H1 (cell line): ENCODE measurements around the gene ACAP3. TPM values are rescaled to one million over a fixed set of nuclear protein-coding genes. Genes with fewer than 3 reads are reported as not detected.

Experiments used
- CTCF ChIA-PET: fragments of 300-600 bp; sonication (Branson Sonifier 250); formaldehyde crosslinking; loops from one replicate; lab custom pipeline; 2021; ENCODE audit not compliant: partially characterized antibody; lab: Charles Lee
- POLR2A ChIA-PET: fragments of 300-600 bp; sonication (Branson Sonifier 250); formaldehyde crosslinking; loops from one replicate; lab custom pipeline; 2021; ENCODE audit warnings: inconsistent platforms; ENCODE audit not compliant: partially characterized antibody; lab: Charles Lee
- DNase-seq, 2 experiments: peaks; one replicate each; pipeline versions ENCODE4 v3.0.0 to v3.0.0-alpha.2; 2010 to 2022; ENCODE audit warnings: low spot score in 2 of 2, low read depth in 1 of 2, mixed read lengths in 1 of 2
- FAIRE-seq: peaks from 2 replicates; lab custom pipeline; 2011; peaks lifted over from hg19 to GRCh38; lab: Jason Lieb, UNC
- H2AFZ ChIP-seq: 2 replicates; pipeline ENCODE4 v1.8.1; 2012; ENCODE audit warnings: low read length, inconsistent platforms
- H2AK5ac ChIP-seq: 2 replicates; pipeline ENCODE4 v1.6.1; 2013; ENCODE audit warnings: low read depth, low read length
- H2BK120ac ChIP-seq: replicated peaks from 2 replicates; pipeline ENCODE3; 2013; ENCODE audit warnings: low read depth, low read length, inconsistent platforms
- H2BK12ac ChIP-seq: 2 replicates; pipeline ENCODE4 v1.6.1; 2013; ENCODE audit warnings: low read depth, low read length
- H2BK15ac ChIP-seq: 2 replicates; pipeline ENCODE4 v1.6.1; 2013; ENCODE audit warnings: low read length
- H2BK20ac ChIP-seq: 2 replicates; pipeline ENCODE4 v1.6.1; 2013; ENCODE audit warnings: low read length
- H2BK5ac ChIP-seq: 2 replicates; pipeline ENCODE4 v1.6.1; 2013; ENCODE audit warnings: low read depth, low read length
- H3K14ac ChIP-seq: 2 replicates; pipeline ENCODE4 v1.6.1; 2013; ENCODE audit warnings: inconsistent platforms; ENCODE audit not compliant: insufficient read length
- H3K18ac ChIP-seq: 2 replicates; pipeline ENCODE4 v1.6.1; 2013; ENCODE audit warnings: low read length; ENCODE audit errors: extremely low read depth
- H3K23ac ChIP-seq: 2 replicates; pipeline ENCODE4 v1.6.1; 2013; ENCODE audit warnings: inconsistent platforms; ENCODE audit not compliant: insufficient read length
- H3K23me2 ChIP-seq: 2 replicates; pipeline ENCODE4 v1.6.1; 2013; ENCODE audit warnings: low read depth, low read length
- H3K27ac ChIP-seq: 2 replicates; pipeline ENCODE4 v1.6.1; 2011; ENCODE audit warnings: low read depth, low read length, inconsistent platforms
- H3K27me3 ChIP-seq, 4 experiments: replicated peaks in 1 of 4; 1 replicate in 1 of 4; 2 replicates in 3 of 4; pipeline versions ENCODE4 v1.6.1 to v1.8.1; 2011 to 2013; ENCODE audit warnings: low read length in 3 of 4, mild to moderate bottlenecking in 3 of 4, inconsistent platforms in 2 of 4, mixed read lengths in 2 of 4, moderate library complexity in 1 of 4; ENCODE audit not compliant: control insufficient read depth in 3 of 4, insufficient read depth in 3 of 4; ENCODE audit errors: extremely low read depth in 1 of 4
- H3K36me3 ChIP-seq, 4 experiments: 2 replicates each; pipeline versions ENCODE4 v1.6.1 to v1.8.1; 2011 to 2013; ENCODE audit warnings: mild to moderate bottlenecking in 4 of 4, low read length in 3 of 4, moderate library complexity in 2 of 4, control low read depth in 1 of 4, inconsistent platforms in 1 of 4; ENCODE audit not compliant: insufficient read depth in 4 of 4, control insufficient read depth in 2 of 4
- H3K4ac ChIP-seq: replicated peaks from 2 replicates; pipeline ENCODE3; 2013; ENCODE audit warnings: low read length, low read depth, mixed read lengths, inconsistent platforms; ENCODE audit not compliant: insufficient read length
- H3K4me1 ChIP-seq, 4 experiments: replicated peaks in 1 of 4; 1 replicate in 1 of 4; 2 replicates in 3 of 4; pipeline versions ENCODE4 v1.6.1 to v1.8.1; 2011 to 2013; ENCODE audit warnings: low read length in 3 of 4, inconsistent platforms in 2 of 4, mixed read lengths in 1 of 4; ENCODE audit not compliant: insufficient read depth in 4 of 4, control insufficient read depth in 3 of 4
- H3K4me2 ChIP-seq, 2 experiments: 2 replicates each; pipeline versions ENCODE4 v1.6.1 to v1.8.1; 2011 to 2013; ENCODE audit warnings: low read depth in 2 of 2, low read length in 2 of 2, control low read depth in 1 of 2, inconsistent platforms in 1 of 2, mild to moderate bottlenecking in 1 of 2; ENCODE audit not compliant: insufficient read depth in 1 of 2
- H3K4me3 ChIP-seq, 4 experiments: fragments of 200-600, 300-600 bp in 1 of 4; sonication (generic), shearing (Covaris generic), sonication (Bioruptor Twin) in 1 of 4; 2 replicates each; pipeline versions ENCODE4 v1.5.1 to v1.8.1; 2011 to 2016; ENCODE audit warnings: low read length in 4 of 4, low read depth in 3 of 4, control low read depth in 2 of 4, inconsistent platforms in 2 of 4, mild to moderate bottlenecking in 2 of 4, mixed read lengths in 1 of 4, moderate library complexity in 1 of 4; ENCODE audit not compliant: insufficient read depth in 2 of 4; ENCODE audit errors: extremely low read depth in 1 of 4
- H3K56ac ChIP-seq: replicated peaks from 2 replicates; pipeline ENCODE3; 2013; ENCODE audit warnings: low read depth, mild to moderate bottlenecking, mixed read lengths, low read length, inconsistent platforms; ENCODE audit not compliant: insufficient read length
- H3K79me1 ChIP-seq: 2 replicates; pipeline ENCODE4 v1.6.1; 2013; ENCODE audit warnings: low read depth, low read length, control low read depth
- H3K79me2 ChIP-seq, 2 experiments: 2 replicates each; pipeline versions ENCODE4 v1.6.1 to v1.8.1; 2012 to 2013; ENCODE audit warnings: low read length in 2 of 2, mild to moderate bottlenecking in 2 of 2, inconsistent platforms in 1 of 2; ENCODE audit not compliant: insufficient read depth in 2 of 2, control insufficient read depth in 1 of 2
- H3K9ac ChIP-seq, 4 experiments: replicated peaks in 1 of 4; 1 replicate in 1 of 4; 2 replicates in 3 of 4; pipeline versions ENCODE4 v1.6.1 to v1.8.1; 2011 to 2013; ENCODE audit warnings: low read depth in 3 of 4, low read length in 3 of 4, control low read depth in 2 of 4, mild to moderate bottlenecking in 2 of 4, moderate library complexity in 2 of 4, inconsistent platforms in 1 of 4; ENCODE audit errors: extremely low read depth in 1 of 4
- H3K9me3 ChIP-seq, 2 experiments: 2 replicates each; pipeline versions ENCODE4 v1.6.1 to v1.8.1; 2012 to 2013; ENCODE audit warnings: mild to moderate bottlenecking in 2 of 2, moderate library complexity in 2 of 2, control low read depth in 1 of 2, inconsistent platforms in 1 of 2, low read depth in 1 of 2, low read length in 1 of 2, mixed read lengths in 1 of 2; ENCODE audit not compliant: insufficient read depth in 2 of 2
- H4K20me1 ChIP-seq, 2 experiments: replicated peaks in 1 of 2; 2 replicates each; pipeline versions ENCODE3 to v1.8.1; 2011 to 2013; ENCODE audit warnings: inconsistent platforms in 2 of 2, low read length in 2 of 2, mild to moderate bottlenecking in 1 of 2; ENCODE audit not compliant: insufficient read depth in 2 of 2, control insufficient read depth in 1 of 2
- H4K5ac ChIP-seq: 2 replicates; pipeline ENCODE4 v1.6.1; 2013; ENCODE audit warnings: low read length, low read depth, mixed read lengths, inconsistent platforms; ENCODE audit not compliant: insufficient read length
- H4K8ac ChIP-seq: 2 replicates; pipeline ENCODE4 v1.8.0; 2013; ENCODE audit warnings: mild to moderate bottlenecking, moderate library complexity, low read length, inconsistent platforms; ENCODE audit not compliant: insufficient read depth; ENCODE audit errors: extremely low read depth
- H4K91ac ChIP-seq: replicated peaks from 2 replicates; pipeline ENCODE3; 2013; ENCODE audit warnings: low read length, mixed read lengths, inconsistent platforms; ENCODE audit not compliant: insufficient read length
- CHD1 ChIP-seq: IDR thresholded peaks from 2 replicates; pipeline ENCODE4 v1.6.1; 2012; ENCODE audit warnings: low read depth, low read length, improper control_type of control experiment
- POLR2A ChIP-seq, 2 experiments: IDR thresholded peaks; 1 replicate in 1 of 2; 2 replicates in 1 of 2; pipeline ENCODE4 v1.6.1; 2011; ENCODE audit warnings: low read depth in 2 of 2, low read length in 2 of 2, mild to moderate bottlenecking in 2 of 2; ENCODE audit errors: control extremely low read depth in 1 of 2
- WGBS, 2 experiments: shearing (Covaris generic) in 1 of 2; methylation state at CpG; one replicate each; pipeline versions ENCODE4 v1.1.6 to v1.1.7; 2013 to 2015; ENCODE audit warnings: low lambda C conversion rate in 2 of 2, mixed read lengths in 2 of 2, inconsistent platforms in 1 of 2, low coverage in 1 of 2, missing lambda C conversion rate in 1 of 2; ENCODE audit not compliant: insufficient replicate concordance in 2 of 2, insufficient coverage in 1 of 2, insufficient read length in 1 of 2; ENCODE audit errors: extremely low coverage in 1 of 2, missing lambda C conversion rate in 1 of 2; 5-methylcytosine and 5-hydroxymethylcytosine counted together
- polyA plus RNA-seq, 7 experiments: library from polyadenylated mRNA; depleted of rRNA in 3 of 7; stranded (reverse) in 5 of 7; unstranded in 2 of 7; fragments of >200 nt in 5 of 7; fragments of 200-250 nt in 2 of 7; gene quantifications; 1 replicate in 5 of 7; 2 replicates in 1 of 7; 4 replicates in 1 of 7; pipeline versions ENCODE4 v1.2.1 to v1.2.3, GENCODE V29; 2011 to 2013; ENCODE audit warnings: missing spikeins in 2 of 7, mixed read lengths in 2 of 7
- total RNA-seq: library from RNA; stranded (reverse); fragmentation: NEBNext Ultra II Directional; extraction: Animal tissue kit (Norgen Biotek cat#: 25700); gene quantifications from 2 replicates; pipeline ENCODE4 v1.2.1, GENCODE V29; 2021

The ACAP3 gene
- total and polyA plus RNA-seq, 2 of the 8 experiments (the other 6 are each of a cell fraction or from before 2014, with no cell fraction given), result 14.8 to 28.3 TPM

GRCh38 chr1:1313500-1314236 lies 5.9 kb upstream of the ACAP3 start:
- no peak overlapping the region for H3K14ac ChIP-seq
- no peak overlapping the region for H3K4me3 ChIP-seq
- H2BK15ac ChIP-seq, result no peak overlapping the region
- no peak overlapping the region for H3K56ac ChIP-seq
- peak overlapping the region; percentile 68; the same call in 1 of the 2 replicates for H4K8ac ChIP-seq
- DNase-seq, result no peak
- no peak overlapping the region for H3K4me2 ChIP-seq
- peaks cover 0 to 4% of the 10 kb centered on the region in 2 experiments; a peak in 1 of 4 replicates for H3K79me2 ChIP-seq
- H2BK20ac ChIP-seq, result no peak overlapping the region
- no peak overlapping the region for H3K23ac ChIP-seq
- H2AK5ac ChIP-seq, result no peak overlapping the region
- no peak overlapping the region for H3K18ac ChIP-seq
- H2BK12ac ChIP-seq, result no peak overlapping the region
- peaks cover 17 to 44% (median 37%) of the 10 kb centered on the region in 4 experiments for H3K36me3 ChIP-seq
- POLR2A ChIA-PET, result interaction anchor here (0.7 to 10.1 kb wide), 11 partner anchors 9 to 79 kb away, joined by 3 to 134 read pairs (median 6); partner anchors contain the start of genes AURKAIP1, CPTP, INTS11 and TAS1R3
- peaks cover 4% of the 10 kb centered on the region; the same call in 1 of the 2 replicates for H3K79me1 ChIP-seq
- H4K91ac ChIP-seq, result no peak overlapping the region
- H4K20me1 ChIP-seq, result peaks cover 8 to 23% of the 10 kb centered on the region in 2 experiments
- H3K9me3 ChIP-seq, result no peaks in the 10 kb centered on the region
- TF ChIP-seq CHD1 (no peak), POLR2A (IDR thresholded peaks at IDR 0.05; ENCODE audit: control extremely low read depth in 1 of 2, low read depth in 2 of 2, low read length in 2 of 2) (0 out of 3 replicates have a peak, but pooled peaks of 1 of the 2 experiments have one; percentile 3)
- TF ChIP-seq, all 59 proteins: peak for 1
- FAIRE-seq, result no peak
- H3K4me1 ChIP-seq, result peaks cover 0 to 23% (median 12%) of the 10 kb centered on the region in 4 experiments; a peak in 6 of 7 replicates
- H3K27me3 ChIP-seq, result no peaks in the 10 kb centered on the region
- H3K23me2 ChIP-seq, result peaks cover 9% of the 10 kb centered on the region; the same call in 1 of the 2 replicates
- H3K27ac ChIP-seq, result no peak overlapping the region
- H2AFZ ChIP-seq, result no peak overlapping the region
- H2BK5ac ChIP-seq, result no peak overlapping the region
- no peak overlapping the region for H2BK120ac ChIP-seq
- no peak overlapping the region for H3K9ac ChIP-seq
- no peak overlapping the region for H3K4ac ChIP-seq
- WGBS, 2 experiments, result 90% methylated on average over 37 of the region's 37 CpGs; no CpG with 5 or more reads in 1 of the 2 experiments
- no peak overlapping the region for H4K5ac ChIP-seq
- CTCF ChIA-PET, result interaction anchor here (0.8 to 2.8 kb wide), 6 partner anchors 13 to 128 kb away, joined by 3 to 9 read pairs (median 4); no protein-coding TSS in a partner anchor
